Sigmoid colon (tissue), 4 donors: ENCODE measurements around the gene HMX1.

Source experiments
- CTCF ChIP-seq, 4 experiments: fragments of 450-650 bp in 3 of 4; fragments of 200-600 bp in 1 of 4; IDR thresholded peaks; one replicate each; pipeline ENCODE4 v1.5.1; 2016 to 2019; ENCODE audit warnings: antibody characterized with exemption in 4 of 4, mild to moderate bottlenecking in 3 of 4, moderate library complexity in 2 of 4
- POLR2AphosphoS5 ChIP-seq, 4 donors: sonication (generic); formaldehyde crosslinking; IDR thresholded peaks; one replicate each; pipeline ENCODE4 v1.6.1; 2017; ENCODE audit warnings: antibody characterized with exemption in 4 of 4

- no peak for TF ChIP-seq CTCF (IDR thresholded peaks at IDR 0.05)
- TF ChIP-seq POLR2AphosphoS5 (IDR thresholded peaks at IDR 0.05) = no peak
These were observed 9.2 kb upstream of the HMX1 start for GRCh38 chr4:8880851-8881250.
